Measurements from ENCODE around the gene EHHADH.

EHHADH gene

DNA sequence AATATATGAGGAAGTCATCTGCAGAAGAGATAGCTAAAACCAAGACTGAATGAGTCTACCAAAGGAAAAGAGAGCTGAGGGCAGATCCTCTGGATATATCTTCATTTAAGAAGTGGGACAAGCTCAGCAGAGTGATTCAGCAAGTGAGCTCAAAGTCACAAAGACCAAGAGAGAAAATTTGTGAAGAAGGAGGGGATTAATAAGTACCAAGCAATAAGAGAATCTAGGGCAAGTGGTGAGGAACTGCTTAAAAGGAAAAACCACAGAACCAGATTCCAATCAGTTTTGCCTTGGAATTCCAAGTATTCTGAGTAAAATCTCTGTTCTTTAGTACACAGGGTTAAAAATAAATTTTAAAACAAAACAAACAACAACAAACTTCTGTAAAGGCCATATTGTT is 3.6 kb downstream of the EHHADH start:
- TF ChIP-seq POLR2AphosphoS5 (IDR thresholded peaks at IDR 0.05; ENCODE audit: low read depth, low read length) (no peak), SIN3A (IDR thresholded peaks at IDR 0.05; ENCODE audit: borderline replicate concordance, insufficient read depth, low read length) (no peak), FOXP2 (optimal IDR thresholded peaks at IDR 0.05; ENCODE audit: borderline replicate concordance, extremely low read depth, extremely low read length, insufficient read depth) (no peak), TAF1 (IDR thresholded peaks at IDR 0.05; ENCODE audit: borderline replicate concordance, insufficient read depth, low read length) (no peak)
- TF ChIP-seq, protein P1, sequence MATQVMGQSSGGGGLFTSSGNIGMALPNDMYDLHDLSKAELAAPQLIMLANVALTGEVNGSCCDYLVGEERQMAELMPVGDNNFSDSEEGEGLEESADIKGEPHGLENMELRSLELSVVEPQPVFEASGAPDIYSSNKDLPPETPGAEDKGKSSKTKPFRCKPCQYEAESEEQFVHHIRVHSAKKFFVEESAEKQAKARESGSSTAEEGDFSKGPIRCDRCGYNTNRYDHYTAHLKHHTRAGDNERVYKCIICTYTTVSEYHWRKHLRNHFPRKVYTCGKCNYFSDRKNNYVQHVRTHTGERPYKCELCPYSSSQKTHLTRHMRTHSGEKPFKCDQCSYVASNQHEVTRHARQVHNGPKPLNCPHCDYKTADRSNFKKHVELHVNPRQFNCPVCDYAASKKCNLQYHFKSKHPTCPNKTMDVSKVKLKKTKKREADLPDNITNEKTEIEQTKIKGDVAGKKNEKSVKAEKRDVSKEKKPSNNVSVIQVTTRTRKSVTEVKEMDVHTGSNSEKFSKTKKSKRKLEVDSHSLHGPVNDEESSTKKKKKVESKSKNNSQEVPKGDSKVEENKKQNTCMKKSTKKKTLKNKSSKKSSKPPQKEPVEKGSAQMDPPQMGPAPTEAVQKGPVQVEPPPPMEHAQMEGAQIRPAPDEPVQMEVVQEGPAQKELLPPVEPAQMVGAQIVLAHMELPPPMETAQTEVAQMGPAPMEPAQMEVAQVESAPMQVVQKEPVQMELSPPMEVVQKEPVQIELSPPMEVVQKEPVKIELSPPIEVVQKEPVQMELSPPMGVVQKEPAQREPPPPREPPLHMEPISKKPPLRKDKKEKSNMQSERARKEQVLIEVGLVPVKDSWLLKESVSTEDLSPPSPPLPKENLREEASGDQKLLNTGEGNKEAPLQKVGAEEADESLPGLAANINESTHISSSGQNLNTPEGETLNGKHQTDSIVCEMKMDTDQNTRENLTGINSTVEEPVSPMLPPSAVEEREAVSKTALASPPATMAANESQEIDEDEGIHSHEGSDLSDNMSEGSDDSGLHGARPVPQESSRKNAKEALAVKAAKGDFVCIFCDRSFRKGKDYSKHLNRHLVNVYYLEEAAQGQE (IDR thresholded peaks at IDR 0.05; ENCODE audit: insufficient read depth in 1 of 2, low read depth in 2 of 2, low read length in 2 of 2) = no peak

DNA sequence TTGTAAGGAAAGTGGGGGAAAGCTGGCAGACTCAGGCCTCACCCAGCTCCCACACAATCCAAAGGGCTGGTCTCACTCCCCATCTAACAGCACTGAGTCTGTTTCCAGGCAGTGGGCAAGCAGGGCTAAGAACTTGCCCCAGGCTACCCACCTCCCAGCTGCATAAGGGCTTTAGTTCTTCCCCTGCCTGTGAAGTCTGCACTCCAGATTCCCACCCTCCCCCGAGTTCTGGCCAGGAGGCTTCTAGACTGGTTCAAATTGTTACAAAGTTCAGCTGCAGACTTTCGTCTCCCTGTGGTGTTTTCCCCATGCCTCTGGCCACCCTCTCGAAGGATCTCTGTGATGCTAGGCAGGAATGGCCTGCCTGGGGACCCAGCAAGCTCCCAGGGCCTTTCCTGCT is 11.2 kb downstream of the EHHADH start:
- TF ChIP-seq, protein P1 (IDR thresholded peaks at IDR 0.05; ENCODE audit: insufficient read depth in 1 of 2, low read depth in 2 of 2, low read length in 2 of 2) = no peak
- TF ChIP-seq TAF1 (IDR thresholded peaks at IDR 0.05; ENCODE audit: borderline replicate concordance, insufficient read depth, low read length) = no peak
- no peak for TF ChIP-seq SIN3A (IDR thresholded peaks at IDR 0.05; ENCODE audit: borderline replicate concordance, insufficient read depth, low read length)
- no peak for TF ChIP-seq POLR2AphosphoS5 (IDR thresholded peaks at IDR 0.05; ENCODE audit: low read depth, low read length)
- TF ChIP-seq FOXP2 (optimal IDR thresholded peaks at IDR 0.05; ENCODE audit: borderline replicate concordance, extremely low read depth, extremely low read length, insufficient read depth) = no peak

DNA sequence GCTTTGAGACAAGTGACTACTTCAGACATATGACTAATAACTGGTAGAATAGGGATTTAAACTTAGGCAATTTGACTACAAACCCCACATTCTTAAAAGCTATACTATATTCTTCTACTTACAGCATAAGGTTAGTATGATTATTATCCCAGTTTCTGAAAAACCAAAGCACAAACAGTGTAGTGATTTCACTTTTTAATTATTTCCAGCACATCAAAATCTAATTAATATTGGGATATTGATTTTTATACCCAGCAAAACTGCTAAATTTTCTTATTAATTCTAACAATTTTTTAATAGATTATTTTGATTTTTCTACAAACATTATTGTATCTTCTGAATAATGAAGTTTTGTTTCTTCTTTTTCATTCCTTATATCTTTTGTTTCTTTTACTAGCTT is 16.9 kb downstream of the EHHADH start:
- TF ChIP-seq TAF1 (IDR thresholded peaks at IDR 0.05; ENCODE audit: borderline replicate concordance, insufficient read depth, low read length) = no peak
- TF ChIP-seq, protein P1 (IDR thresholded peaks at IDR 0.05; ENCODE audit: insufficient read depth in 1 of 2, low read depth in 2 of 2, low read length in 2 of 2) = no peak
- TF ChIP-seq SIN3A (IDR thresholded peaks at IDR 0.05; ENCODE audit: borderline replicate concordance, insufficient read depth, low read length) = no peak
- no peak for TF ChIP-seq POLR2AphosphoS5 (IDR thresholded peaks at IDR 0.05; ENCODE audit: low read depth, low read length)
- TF ChIP-seq FOXP2 (optimal IDR thresholded peaks at IDR 0.05; ENCODE audit: borderline replicate concordance, extremely low read depth, extremely low read length, insufficient read depth) = no peak

DNA sequence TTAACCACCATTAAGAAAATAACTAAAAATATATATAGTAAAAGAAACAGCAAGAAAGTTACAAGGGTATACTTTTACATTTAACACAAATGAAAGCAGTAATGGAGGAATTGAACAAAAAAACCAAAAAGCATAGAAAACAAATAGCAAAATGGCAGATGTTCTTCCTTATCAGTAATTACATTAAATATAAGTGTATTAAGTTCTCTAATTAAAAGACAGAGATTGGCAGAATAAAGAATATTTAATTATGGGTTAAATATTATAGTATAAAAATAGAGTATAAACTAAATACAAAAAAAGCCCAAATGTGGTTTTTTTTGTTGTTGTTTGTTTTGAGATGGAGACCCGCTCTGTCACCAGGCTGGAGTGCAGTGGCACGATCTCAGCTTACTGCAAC is 20.5 kb downstream of the EHHADH start:
- TF ChIP-seq TAF1 (IDR thresholded peaks at IDR 0.05; ENCODE audit: borderline replicate concordance, insufficient read depth, low read length) (no peak), SIN3A (IDR thresholded peaks at IDR 0.05; ENCODE audit: borderline replicate concordance, insufficient read depth, low read length) (no peak), FOXP2 (optimal IDR thresholded peaks at IDR 0.05; ENCODE audit: borderline replicate concordance, extremely low read depth, extremely low read length, insufficient read depth) (no peak), POLR2AphosphoS5 (IDR thresholded peaks at IDR 0.05; ENCODE audit: low read depth, low read length) (no peak)
- TF ChIP-seq, protein P1 (IDR thresholded peaks at IDR 0.05; ENCODE audit: insufficient read depth in 1 of 2, low read depth in 2 of 2, low read length in 2 of 2) = no peak

DNA sequence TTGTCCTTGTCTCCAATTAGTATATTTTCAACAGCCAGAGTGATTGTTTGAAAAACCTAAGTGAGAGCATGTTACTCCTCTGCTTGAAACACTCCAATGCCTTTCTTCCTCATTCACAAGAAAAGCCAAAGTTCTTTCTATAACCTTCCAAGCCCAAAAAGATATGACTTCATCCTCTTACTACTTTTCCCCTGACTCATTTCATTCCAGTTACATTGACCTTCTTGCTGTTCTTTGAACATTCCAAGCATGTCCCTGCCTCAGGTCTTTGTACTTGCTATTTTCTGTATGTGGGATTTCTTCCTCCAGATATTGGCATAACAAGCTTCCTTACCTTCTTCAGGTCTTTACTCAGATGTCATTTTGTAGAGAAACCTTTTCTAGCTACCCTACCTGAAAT is 28.3 kb downstream of the EHHADH start:
- TF ChIP-seq, protein P1 (IDR thresholded peaks at IDR 0.05; ENCODE audit: insufficient read depth in 1 of 2, low read depth in 2 of 2, low read length in 2 of 2) = no peak
- TF ChIP-seq POLR2AphosphoS5 (IDR thresholded peaks at IDR 0.05; ENCODE audit: low read depth, low read length) (no peak), FOXP2 (optimal IDR thresholded peaks at IDR 0.05; ENCODE audit: borderline replicate concordance, extremely low read depth, extremely low read length, insufficient read depth) (no peak), SIN3A (IDR thresholded peaks at IDR 0.05; ENCODE audit: borderline replicate concordance, insufficient read depth, low read length) (no peak), TAF1 (IDR thresholded peaks at IDR 0.05; ENCODE audit: borderline replicate concordance, insufficient read depth, low read length) (no peak)
